Liver (tissue), 9 donors: ENCODE measurements around the gene PLAC8. TPM values are rescaled to one million over a fixed set of nuclear protein-coding genes. Genes with fewer than 3 reads are reported as not detected.

ENCODE experiments used
- DNase-seq: peaks from one replicate; pipeline ENCODE4 v3.0.0-alpha.2; 2017; ENCODE audit warnings: low spot score
- H3K27ac ChIP-seq, 2 donors: one replicate each; pipeline ENCODE4 v1.7.0; 2013; ENCODE audit warnings: inconsistent platforms in 2 of 2, low read length in 2 of 2, control low read depth in 1 of 2, low read depth in 1 of 2, mild to moderate bottlenecking in 1 of 2
- H3K27me3 ChIP-seq, 4 donors: one replicate each; pipeline versions ENCODE4 v1.6.1 to v1.7.0; 2013; ENCODE audit warnings: low read length in 3 of 4, inconsistent platforms in 1 of 4, mild to moderate bottlenecking in 1 of 4, moderate library complexity in 1 of 4; ENCODE audit not compliant: control insufficient read depth in 4 of 4, insufficient read depth in 4 of 4
- H3K36me3 ChIP-seq, 4 donors: one replicate each; pipeline versions ENCODE4 v1.6.1 to v1.7.0; 2013; ENCODE audit warnings: low read length in 3 of 4, mild to moderate bottlenecking in 3 of 4, low read depth in 1 of 4, moderate library complexity in 1 of 4; ENCODE audit not compliant: control insufficient read depth in 4 of 4, insufficient read depth in 3 of 4
- H3K4me1 ChIP-seq, 4 donors: one replicate each; pipeline versions ENCODE4 v1.6.1 to v1.7.0; 2013; ENCODE audit warnings: low read length in 3 of 4, mild to moderate bottlenecking in 3 of 4, moderate library complexity in 1 of 4; ENCODE audit not compliant: control insufficient read depth in 4 of 4, insufficient read depth in 4 of 4
- H3K4me3 ChIP-seq, 3 donors: one replicate each; pipeline versions ENCODE4 v1.6.1 to v1.7.0; 2013; ENCODE audit warnings: low read length in 3 of 3, control low read depth in 1 of 3, low read depth in 1 of 3, mild to moderate bottlenecking in 1 of 3
- H3K9ac ChIP-seq, 2 donors: one replicate each; pipeline ENCODE4 v1.7.0; 2013; ENCODE audit warnings: low read length in 2 of 2, mild to moderate bottlenecking in 2 of 2, moderate library complexity in 2 of 2, control low read depth in 1 of 2, low read depth in 1 of 2
- H3K9me3 ChIP-seq, 4 donors: one replicate each; pipeline versions ENCODE4 v1.6.1 to v1.7.0; 2013; ENCODE audit warnings: low read length in 3 of 4; ENCODE audit not compliant: control insufficient read depth in 4 of 4
- EGR1 ChIP-seq, 2 donors: IDR thresholded peaks; 2 replicates each; pipeline ENCODE4 v1.6.1; 2016 to 2018; ENCODE audit warnings: antibody characterized with exemption in 2 of 2, low read depth in 2 of 2
- FOXA1 ChIP-seq: IDR thresholded peaks from 2 replicates; pipeline ENCODE4 v1.6.1; 2016; ENCODE audit warnings: antibody characterized with exemption
- FOXA2 ChIP-seq: IDR thresholded peaks from 2 replicates; pipeline ENCODE4 v1.6.1; 2016; ENCODE audit warnings: antibody characterized with exemption
- GABPA ChIP-seq, 2 donors: IDR thresholded peaks in 1 of 2; conservative IDR thresholded peaks in 1 of 2; 2 replicates each; pipeline ENCODE4 v1.6.1; 2016; ENCODE audit warnings: antibody characterized with exemption in 2 of 2, mild to moderate bottlenecking in 1 of 2, moderate library complexity in 1 of 2
- HNF4A ChIP-seq, 2 donors: conservative IDR thresholded peaks; 2 replicates each; pipeline ENCODE4 v1.6.1; 2016; ENCODE audit warnings: antibody characterized with exemption in 2 of 2, mild to moderate bottlenecking in 2 of 2
- HNF4G ChIP-seq: IDR thresholded peaks from 2 replicates; pipeline ENCODE4 v1.6.1; 2016; ENCODE audit warnings: antibody characterized with exemption
- JUND ChIP-seq, 2 donors: IDR thresholded peaks; 2 replicates each; pipeline ENCODE4 v1.6.1; 2016; ENCODE audit warnings: antibody characterized with exemption in 2 of 2
- NR2F2 ChIP-seq: IDR thresholded peaks from 2 replicates; pipeline ENCODE4 v1.6.1; 2016; ENCODE audit warnings: antibody characterized with exemption
- RAD21 ChIP-seq, 2 donors: IDR thresholded peaks; 2 replicates each; pipeline ENCODE4 v1.6.1; 2016; ENCODE audit warnings: antibody characterized with exemption in 2 of 2, mild to moderate bottlenecking in 2 of 2
- RXRA ChIP-seq, 2 donors: IDR thresholded peaks; 2 replicates each; pipeline ENCODE4 v1.6.1; 2017 to 2018; ENCODE audit warnings: antibody characterized with exemption in 2 of 2, mild to moderate bottlenecking in 1 of 2
- SP1 ChIP-seq: IDR thresholded peaks from 2 replicates; pipeline ENCODE4 v1.6.1; 2018; ENCODE audit warnings: antibody characterized with exemption, mild to moderate bottlenecking
- TAF1 ChIP-seq: conservative IDR thresholded peaks from 2 replicates; pipeline ENCODE4 v1.6.1; 2016; ENCODE audit warnings: antibody characterized with exemption, mild to moderate bottlenecking
- YY1 ChIP-seq: IDR thresholded peaks from 2 replicates; pipeline ENCODE4 v1.6.1; 2016; ENCODE audit warnings: antibody characterized with exemption, mild to moderate bottlenecking
- WGBS: extraction: QIAGEN DNeasy Blood & Tissue Kit; methylation state at CpG from one replicate; pipeline ENCODE4 v1.1.7; 2013; 5-methylcytosine and 5-hydroxymethylcytosine counted together
- polyA plus RNA-seq, 2 donors: library from polyadenylated mRNA; stranded (reverse) in 1 of 2; unstranded in 1 of 2; fragments of 200-250 nt in 1 of 2; fragments of >200 nt in 1 of 2; fragmentation: Nextera tagmentation in 1 of 2; extraction: Ambion mirVana in 1 of 2; gene quantifications; one replicate each; pipeline versions ENCODE4 v1.2.1 to v1.2.3, GENCODE V29; 2013 to 2015
- total RNA-seq, 2 donors: library from RNA; depleted of rRNA; stranded (reverse); fragments of >200 nt; gene quantifications; one replicate each; pipeline ENCODE4 v1.2.3, GENCODE V29; 2014
- TF ChIP-seq, protein P1 (sequence below): IDR thresholded peaks from 2 replicates; pipeline ENCODE4 v1.6.1; 2016; ENCODE audit warnings: antibody characterized with exemption, mild to moderate bottlenecking
- TF ChIP-seq, protein P2 (sequence below): fragments of 150-350 bp; IDR thresholded peaks from 2 replicates; pipeline ENCODE4 v1.5.1; 2017; ENCODE audit warnings: improper control_type of control experiment, low read depth, low read length; ENCODE audit not compliant: missing input control
- TF ChIP-seq, protein P3 (sequence below): IDR thresholded peaks from 2 replicates; pipeline ENCODE4 v1.6.1; 2016; ENCODE audit warnings: antibody characterized with exemption
- TF ChIP-seq, protein P4 (sequence below): IDR thresholded peaks from 2 replicates; pipeline ENCODE4 v1.6.1; 2016; ENCODE audit warnings: antibody characterized with exemption
- TF ChIP-seq, protein P5 (sequence below): IDR thresholded peaks from 2 replicates; pipeline ENCODE4 v1.6.1; 2016; ENCODE audit warnings: antibody characterized with exemption
- donor health status: healthy.
- donor health status: healthy.
- donor health status: healthy.
- donor health status: healthy.
- donor health status: healthy.

The PLAC8 gene
- total and polyA plus RNA-seq, 4 donors: 8.1 to 63.2 (median 14.2) TPM

DNA sequence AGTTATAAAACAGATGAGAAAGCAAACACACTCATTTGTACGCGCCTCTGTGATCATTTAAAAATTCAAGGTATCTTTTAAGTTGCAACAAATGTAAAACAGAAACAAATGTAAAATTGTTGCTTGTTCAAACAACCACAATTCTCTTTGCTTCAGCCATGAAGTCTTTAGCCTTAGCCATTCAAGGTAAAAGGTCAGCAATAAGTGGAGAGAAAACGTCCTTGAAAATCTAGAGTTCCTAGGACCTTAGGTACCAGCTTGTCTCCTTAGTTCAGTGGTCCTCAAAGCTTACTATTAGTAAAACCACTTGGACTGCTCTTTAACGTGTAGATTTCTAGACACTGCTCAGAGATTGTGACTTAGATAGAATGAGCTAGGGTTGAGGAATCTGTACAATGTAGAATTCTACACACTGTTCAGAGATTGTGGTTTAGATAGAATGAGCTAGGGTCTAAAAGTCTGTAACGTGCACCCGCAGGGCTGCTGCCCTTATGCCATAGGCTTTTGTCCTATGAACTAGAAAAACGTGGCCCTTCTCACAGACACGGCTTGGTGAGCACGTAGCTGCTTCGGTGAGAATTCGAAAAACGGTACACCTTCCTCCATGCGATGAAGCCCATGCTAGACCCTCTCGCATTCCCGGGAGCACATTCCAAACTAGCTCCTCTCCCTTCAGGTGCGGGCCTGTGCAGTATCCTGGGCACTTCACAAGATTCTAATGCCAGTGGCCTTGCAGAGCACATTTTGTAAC lies 1.7 kb downstream of the PLAC8 start:
- Histone ChIP-seq H3K27me3 (no peaks in the 10 kb centered on the region), H3K36me3 (no peaks in the 10 kb centered on the region), H3K4me3 (peak overlapping the region; percentile 30 to 56 (median 40)), H3K4me1 (peaks cover 0 to 9% (median 5%) of the 10 kb centered on the region in 4 donors), H3K9me3 (no peaks in the 10 kb centered on the region), H3K27ac (peak overlapping the region; percentile 25 to 72), H3K9ac (peak overlapping the region; percentile 33 to 80)
- TF ChIP-seq JUND (IDR thresholded peaks at IDR 0.05) (no peak), YY1 (no peak), FOXA1 (no peak), EGR1 (IDR thresholded peaks at IDR 0.05; ENCODE audit: low read depth in 2 of 2) (no peak), GABPA (IDR thresholded peaks at IDR 0.05 in 1 of 2, conservative IDR thresholded peaks at IDR 0.05 in 1 of 2) (no peak), NR2F2 (no peak), TAF1 (no peak), FOXA2 (no peak), SP1 (no peak), HNF4G (no peak), HNF4A (conservative IDR thresholded peaks at IDR 0.05) (no peak), RXRA (IDR thresholded peaks at IDR 0.05) (no peak), RAD21 (IDR thresholded peaks at IDR 0.05) (no peak)
- TF ChIP-seq, protein P1, sequence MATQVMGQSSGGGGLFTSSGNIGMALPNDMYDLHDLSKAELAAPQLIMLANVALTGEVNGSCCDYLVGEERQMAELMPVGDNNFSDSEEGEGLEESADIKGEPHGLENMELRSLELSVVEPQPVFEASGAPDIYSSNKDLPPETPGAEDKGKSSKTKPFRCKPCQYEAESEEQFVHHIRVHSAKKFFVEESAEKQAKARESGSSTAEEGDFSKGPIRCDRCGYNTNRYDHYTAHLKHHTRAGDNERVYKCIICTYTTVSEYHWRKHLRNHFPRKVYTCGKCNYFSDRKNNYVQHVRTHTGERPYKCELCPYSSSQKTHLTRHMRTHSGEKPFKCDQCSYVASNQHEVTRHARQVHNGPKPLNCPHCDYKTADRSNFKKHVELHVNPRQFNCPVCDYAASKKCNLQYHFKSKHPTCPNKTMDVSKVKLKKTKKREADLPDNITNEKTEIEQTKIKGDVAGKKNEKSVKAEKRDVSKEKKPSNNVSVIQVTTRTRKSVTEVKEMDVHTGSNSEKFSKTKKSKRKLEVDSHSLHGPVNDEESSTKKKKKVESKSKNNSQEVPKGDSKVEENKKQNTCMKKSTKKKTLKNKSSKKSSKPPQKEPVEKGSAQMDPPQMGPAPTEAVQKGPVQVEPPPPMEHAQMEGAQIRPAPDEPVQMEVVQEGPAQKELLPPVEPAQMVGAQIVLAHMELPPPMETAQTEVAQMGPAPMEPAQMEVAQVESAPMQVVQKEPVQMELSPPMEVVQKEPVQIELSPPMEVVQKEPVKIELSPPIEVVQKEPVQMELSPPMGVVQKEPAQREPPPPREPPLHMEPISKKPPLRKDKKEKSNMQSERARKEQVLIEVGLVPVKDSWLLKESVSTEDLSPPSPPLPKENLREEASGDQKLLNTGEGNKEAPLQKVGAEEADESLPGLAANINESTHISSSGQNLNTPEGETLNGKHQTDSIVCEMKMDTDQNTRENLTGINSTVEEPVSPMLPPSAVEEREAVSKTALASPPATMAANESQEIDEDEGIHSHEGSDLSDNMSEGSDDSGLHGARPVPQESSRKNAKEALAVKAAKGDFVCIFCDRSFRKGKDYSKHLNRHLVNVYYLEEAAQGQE: no peak
- TF ChIP-seq, protein P2, sequence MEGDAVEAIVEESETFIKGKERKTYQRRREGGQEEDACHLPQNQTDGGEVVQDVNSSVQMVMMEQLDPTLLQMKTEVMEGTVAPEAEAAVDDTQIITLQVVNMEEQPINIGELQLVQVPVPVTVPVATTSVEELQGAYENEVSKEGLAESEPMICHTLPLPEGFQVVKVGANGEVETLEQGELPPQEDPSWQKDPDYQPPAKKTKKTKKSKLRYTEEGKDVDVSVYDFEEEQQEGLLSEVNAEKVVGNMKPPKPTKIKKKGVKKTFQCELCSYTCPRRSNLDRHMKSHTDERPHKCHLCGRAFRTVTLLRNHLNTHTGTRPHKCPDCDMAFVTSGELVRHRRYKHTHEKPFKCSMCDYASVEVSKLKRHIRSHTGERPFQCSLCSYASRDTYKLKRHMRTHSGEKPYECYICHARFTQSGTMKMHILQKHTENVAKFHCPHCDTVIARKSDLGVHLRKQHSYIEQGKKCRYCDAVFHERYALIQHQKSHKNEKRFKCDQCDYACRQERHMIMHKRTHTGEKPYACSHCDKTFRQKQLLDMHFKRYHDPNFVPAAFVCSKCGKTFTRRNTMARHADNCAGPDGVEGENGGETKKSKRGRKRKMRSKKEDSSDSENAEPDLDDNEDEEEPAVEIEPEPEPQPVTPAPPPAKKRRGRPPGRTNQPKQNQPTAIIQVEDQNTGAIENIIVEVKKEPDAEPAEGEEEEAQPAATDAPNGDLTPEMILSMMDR: no peak
- TF ChIP-seq, protein P3, sequence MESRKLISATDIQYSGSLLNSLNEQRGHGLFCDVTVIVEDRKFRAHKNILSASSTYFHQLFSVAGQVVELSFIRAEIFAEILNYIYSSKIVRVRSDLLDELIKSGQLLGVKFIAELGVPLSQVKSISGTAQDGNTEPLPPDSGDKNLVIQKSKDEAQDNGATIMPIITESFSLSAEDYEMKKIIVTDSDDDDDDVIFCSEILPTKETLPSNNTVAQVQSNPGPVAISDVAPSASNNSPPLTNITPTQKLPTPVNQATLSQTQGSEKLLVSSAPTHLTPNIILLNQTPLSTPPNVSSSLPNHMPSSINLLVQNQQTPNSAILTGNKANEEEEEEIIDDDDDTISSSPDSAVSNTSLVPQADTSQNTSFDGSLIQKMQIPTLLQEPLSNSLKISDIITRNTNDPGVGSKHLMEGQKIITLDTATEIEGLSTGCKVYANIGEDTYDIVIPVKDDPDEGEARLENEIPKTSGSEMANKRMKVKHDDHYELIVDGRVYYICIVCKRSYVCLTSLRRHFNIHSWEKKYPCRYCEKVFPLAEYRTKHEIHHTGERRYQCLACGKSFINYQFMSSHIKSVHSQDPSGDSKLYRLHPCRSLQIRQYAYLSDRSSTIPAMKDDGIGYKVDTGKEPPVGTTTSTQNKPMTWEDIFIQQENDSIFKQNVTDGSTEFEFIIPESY: no peak
- TF ChIP-seq, protein P4, sequence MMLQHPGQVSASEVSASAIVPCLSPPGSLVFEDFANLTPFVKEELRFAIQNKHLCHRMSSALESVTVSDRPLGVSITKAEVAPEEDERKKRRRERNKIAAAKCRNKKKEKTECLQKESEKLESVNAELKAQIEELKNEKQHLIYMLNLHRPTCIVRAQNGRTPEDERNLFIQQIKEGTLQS: no peak
- TF ChIP-seq, protein P5, sequence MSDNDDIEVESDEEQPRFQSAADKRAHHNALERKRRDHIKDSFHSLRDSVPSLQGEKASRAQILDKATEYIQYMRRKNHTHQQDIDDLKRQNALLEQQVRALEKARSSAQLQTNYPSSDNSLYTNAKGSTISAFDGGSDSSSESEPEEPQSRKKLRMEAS: no peak
- 71% methylated on average over 16 of the region's 16 CpGs for WGBS
- no peak for DNase-seq
